Superior temporal gyrus (tissue), 1 donor: ENCODE measurements around the gene OPRD1.

Source experiments
- DNase-seq: peaks from one replicate; pipeline ENCODE4 v3.0.0-alpha.2; 2016; ENCODE audit errors: extremely low spot score

The OPRD1 gene

GRCh38 chr1:28883242-28883616, 71.3 kb downstream of the OPRD1 start:
- DNase-seq, result no peak

- no peak for DNase-seq
Observed at GRCh38 chr1:28885472-28885877, 73.5 kb downstream of the OPRD1 start.

GRCh38 chr1:28885977-28886730, 74.2 kb downstream of the OPRD1 start:
- DNase-seq, result no peak

- DNase-seq, result no peak
Observed at GRCh38 chr1:28886731-28887418, 74.9 kb downstream of the OPRD1 start.

GRCh38 chr1:28887419-28887834, 75.5 kb downstream of the OPRD1 start:
- DNase-seq, result no peak

GRCh38 chr1:28887835-28888682, 76.1 kb downstream of the OPRD1 start:
- no peak for DNase-seq

- no peak for DNase-seq
Observed at GRCh38 chr1:28888915-28889314, 76.9 kb downstream of the OPRD1 start.

- DNase-seq, result no peak
Observed at GRCh38 chr1:28889357-28889756, 77.4 kb downstream of the OPRD1 start.

GRCh38 chr1:28890435-28890834, 78.5 kb downstream of the OPRD1 start:
- no peak for DNase-seq

- DNase-seq, result no peak
Observed at GRCh38 chr1:28890836-28891235, 78.9 kb downstream of the OPRD1 start.

GRCh38 chr1:28891256-28891655, 79.3 kb downstream of the OPRD1 start:
- no peak for DNase-seq

- DNase-seq, result no peak
Observed at GRCh38 chr1:28893403-28894102, 81.6 kb downstream of the OPRD1 start.

- no peak for DNase-seq
Observed at GRCh38 chr1:28894785-28895184, 82.8 kb downstream of the OPRD1 start.

- no peak for DNase-seq
Observed at GRCh38 chr1:28895896-28896608, 84.1 kb downstream of the OPRD1 start.

GRCh38 chr1:28896609-28896986, 84.6 kb downstream of the OPRD1 start:
- no peak for DNase-seq

GRCh38 chr1:28897789-28898188, 85.8 kb downstream of the OPRD1 start:
- DNase-seq, result no peak

- DNase-seq, result no peak
Observed at GRCh38 chr1:28898405-28898881, 86.5 kb downstream of the OPRD1 start.

- no peak for DNase-seq
Observed at GRCh38 chr1:28899267-28899666, 87.3 kb downstream of the OPRD1 start.

GRCh38 chr1:28900562-28900961, 88.6 kb downstream of the OPRD1 start:
- DNase-seq, result no peak

GRCh38 chr1:28902738-28903137, 90.8 kb downstream of the OPRD1 start:
- DNase-seq, result no peak
